ENCODE measurements around the gene GREB1. TPM values are rescaled to one million over a fixed set of nuclear protein-coding genes. Genes with fewer than 3 reads are reported as not detected.

GREB1 gene
- polyA plus RNA-seq, 3 donors = 10.2 to 16.2 (median 14.3) TPM

- DNase-seq = no peak
Observed at GRCh38 chr2:11537951-11538350, 4.1 kb downstream of the GREB1 start.

DNA sequence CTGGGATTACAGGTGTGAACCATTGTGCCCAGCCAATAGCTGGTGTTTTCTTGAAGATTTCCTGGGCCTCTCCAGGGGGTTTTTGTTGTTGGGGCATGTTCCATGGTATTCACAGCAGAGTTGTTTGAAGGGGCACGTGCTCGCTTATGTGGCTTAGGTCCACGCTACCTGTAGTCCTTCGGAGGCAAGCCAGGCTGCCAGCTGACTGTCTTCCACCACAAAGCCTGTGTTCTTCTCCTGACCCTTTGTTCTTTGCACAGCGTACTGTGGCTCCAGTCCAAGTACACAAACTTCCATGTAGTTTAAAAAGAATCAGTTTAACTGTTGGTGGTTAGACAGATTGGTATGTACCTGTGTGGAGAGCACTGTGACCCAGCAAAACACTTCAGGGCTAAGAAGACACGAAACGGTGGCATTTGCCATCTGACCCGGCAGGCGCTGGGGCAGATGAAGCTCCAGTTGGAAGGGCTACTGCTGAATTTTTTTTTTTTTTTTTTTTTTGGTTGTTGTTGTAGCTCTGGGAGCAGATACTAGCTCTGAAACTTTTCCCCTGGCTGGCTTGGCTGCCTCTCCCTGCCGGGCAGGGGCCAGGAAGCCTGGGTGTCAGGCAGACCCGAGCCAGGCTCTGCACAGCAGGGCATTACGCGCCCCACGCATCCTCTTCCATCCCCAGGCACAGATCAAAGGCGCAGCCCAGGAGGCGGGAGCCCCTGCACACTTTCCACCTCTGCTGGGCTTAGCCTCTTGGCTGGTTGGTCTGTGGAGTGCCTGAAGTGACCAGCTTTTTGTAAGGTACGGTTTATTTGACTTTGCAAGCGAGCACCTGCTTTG, 5.7 kb downstream of the GREB1 start:
- DNase-seq = peak; percentile 68

GRCh38 chr2:11540148-11540995, 6.5 kb downstream of the GREB1 start:
- DNase-seq = no peak

- no peak for DNase-seq
Observed at GRCh38 chr2:11540996-11541692, 7.3 kb downstream of the GREB1 start.

GRCh38 chr2:11541693-11542274, 7.9 kb downstream of the GREB1 start:
- DNase-seq = no peak

DNA sequence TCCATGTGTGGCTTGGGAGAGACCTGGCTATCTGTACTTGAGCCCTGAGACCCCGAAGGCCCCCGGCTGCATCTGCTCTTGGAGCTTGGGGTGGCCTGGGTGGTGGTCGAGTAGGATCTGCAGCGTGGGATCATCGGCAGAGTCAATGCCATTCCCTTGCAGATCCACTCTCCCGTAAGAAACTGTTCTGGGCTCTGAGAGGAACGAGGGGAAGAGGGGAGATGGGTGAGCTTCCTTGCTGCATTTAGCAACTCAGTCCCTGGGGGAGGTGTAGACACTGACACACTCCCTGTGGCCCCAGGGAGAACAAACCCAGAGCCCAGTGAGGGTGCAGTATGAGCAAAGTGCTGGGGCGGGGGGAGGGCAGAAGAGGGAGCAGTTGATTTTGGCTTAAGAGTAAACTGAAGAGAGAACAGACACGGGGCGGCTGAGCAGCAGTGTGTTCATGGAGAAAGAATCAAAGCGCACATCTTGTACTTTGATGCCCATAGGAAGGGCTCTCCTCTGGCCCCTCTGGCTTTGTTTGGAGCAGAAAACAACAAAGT, 8.5 kb downstream of the GREB1 start:
- no peak for DNase-seq

DNA sequence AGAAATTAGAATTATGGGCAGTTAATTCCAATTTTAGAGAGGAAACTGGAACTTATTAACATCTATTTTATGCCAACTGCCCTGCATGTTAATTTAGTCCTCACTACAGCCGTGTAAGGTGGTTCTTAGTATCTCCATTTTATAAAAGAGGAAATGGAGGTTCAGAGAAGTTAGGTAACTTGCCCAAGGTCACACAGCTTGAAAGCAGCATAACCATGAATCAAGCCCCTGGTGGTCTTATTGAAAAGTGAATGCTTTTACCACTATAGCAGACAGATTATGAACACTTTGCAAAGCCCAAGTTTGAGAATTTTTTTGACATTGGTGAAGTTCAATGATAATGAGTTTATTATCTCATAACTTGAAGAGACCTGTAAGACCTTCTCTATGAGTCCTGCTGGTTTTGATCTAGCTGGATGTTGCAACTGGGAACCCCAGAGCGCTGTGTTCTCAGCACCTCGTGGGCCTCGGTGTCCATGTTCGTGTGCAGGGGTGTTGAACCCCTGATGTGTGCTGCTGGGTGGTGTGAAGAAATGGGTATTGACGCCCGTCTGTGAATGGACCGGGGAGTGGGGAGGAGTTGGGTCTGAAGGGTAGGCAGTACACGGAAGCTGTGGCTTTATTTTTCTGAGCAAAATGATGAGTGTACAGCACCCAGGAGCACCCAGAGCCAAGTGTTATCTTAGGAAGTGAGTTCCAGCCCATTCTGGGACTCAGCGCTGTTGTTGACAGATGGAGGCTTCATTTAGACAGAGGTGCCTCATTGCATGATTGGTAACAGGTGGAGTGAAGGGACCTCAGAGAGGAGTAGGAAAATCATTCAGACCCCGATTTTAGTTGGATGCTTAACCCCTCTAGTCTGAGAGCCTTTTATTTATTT, 9.7 kb downstream of the GREB1 start:
- no peak for DNase-seq

DNA sequence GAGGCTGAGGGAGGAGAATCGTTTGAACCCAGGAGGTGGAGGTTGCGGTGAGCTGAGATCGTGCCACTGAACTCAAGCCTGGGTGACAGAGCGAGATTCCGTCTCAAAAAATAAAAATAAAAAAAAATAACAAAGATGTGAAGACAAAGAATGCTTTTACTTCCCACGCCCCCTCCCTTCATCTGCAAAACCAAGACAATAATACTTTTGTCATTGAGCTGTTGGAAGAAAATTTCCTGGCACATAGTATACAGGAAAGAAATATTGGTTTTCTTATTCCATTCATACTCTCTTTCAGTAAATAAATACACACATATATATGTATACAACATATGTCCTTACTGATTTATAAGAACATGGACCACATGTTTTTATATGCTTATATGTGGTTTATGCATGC, 12.2 kb downstream of the GREB1 start:
- DNase-seq = no peak

- no peak for DNase-seq
Observed at GRCh38 chr2:11547912-11548497, 14.2 kb downstream of the GREB1 start.

GRCh38 chr2:11550302-11550701, 16.5 kb downstream of the GREB1 start:
- no peak for DNase-seq

- no peak for DNase-seq
Observed at GRCh38 chr2:11550901-11551568, 17.2 kb downstream of the GREB1 start.

DNA sequence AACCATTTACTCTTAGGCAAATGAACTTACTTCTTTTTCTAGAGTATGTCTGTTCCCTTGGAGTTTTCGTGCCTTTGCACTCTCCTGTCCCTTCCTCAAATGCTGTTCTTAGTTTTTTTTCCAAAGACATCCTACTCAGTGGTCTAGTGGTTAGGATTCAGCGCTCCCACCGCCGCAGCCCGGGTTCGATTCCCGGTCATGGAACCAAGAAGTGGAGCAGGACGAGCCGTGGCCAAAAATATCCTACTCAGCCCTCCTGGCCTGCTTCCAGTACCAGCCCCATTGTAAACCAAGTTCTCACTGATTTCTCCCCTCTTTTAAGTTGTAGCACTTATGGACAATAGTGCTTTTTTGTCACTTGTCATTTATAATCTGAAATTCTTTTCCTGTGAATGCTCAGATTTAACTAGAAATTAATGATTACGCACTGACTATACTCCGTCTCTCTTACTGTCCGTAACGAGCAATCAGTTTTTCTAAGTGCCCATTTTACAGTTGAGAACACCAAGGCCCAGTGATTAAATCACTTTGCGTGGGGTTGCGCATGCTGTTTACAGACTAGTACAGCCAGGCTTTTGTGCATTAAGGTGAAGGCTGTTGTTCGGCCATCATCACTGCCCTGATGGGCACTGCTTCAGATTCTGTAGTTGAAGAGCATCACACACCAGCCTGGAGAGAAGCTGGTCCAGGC, 17.9 kb downstream of the GREB1 start:
- no peak for DNase-seq

GRCh38 chr2:11552260-11552638, 18.4 kb downstream of the GREB1 start:
- DNase-seq = no peak

- no peak for DNase-seq
Observed at GRCh38 chr2:11553661-11554398, 20.0 kb downstream of the GREB1 start.

DNA sequence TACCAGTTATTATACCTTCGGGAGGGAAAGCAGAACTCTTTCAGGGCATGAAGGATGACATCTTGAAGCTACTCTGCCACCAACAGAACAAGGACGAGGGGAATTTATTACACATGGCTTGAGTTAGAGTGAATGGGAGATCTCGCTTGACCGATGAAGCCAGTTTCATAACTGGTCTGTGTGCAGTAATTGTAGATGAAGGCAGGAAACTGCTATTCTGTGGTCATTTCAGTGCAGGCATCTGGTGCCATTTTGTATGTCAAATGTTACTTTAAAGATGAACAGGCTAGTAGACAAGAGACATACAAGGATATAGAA, 20.5 kb downstream of the GREB1 start:
- no peak for DNase-seq

DNA sequence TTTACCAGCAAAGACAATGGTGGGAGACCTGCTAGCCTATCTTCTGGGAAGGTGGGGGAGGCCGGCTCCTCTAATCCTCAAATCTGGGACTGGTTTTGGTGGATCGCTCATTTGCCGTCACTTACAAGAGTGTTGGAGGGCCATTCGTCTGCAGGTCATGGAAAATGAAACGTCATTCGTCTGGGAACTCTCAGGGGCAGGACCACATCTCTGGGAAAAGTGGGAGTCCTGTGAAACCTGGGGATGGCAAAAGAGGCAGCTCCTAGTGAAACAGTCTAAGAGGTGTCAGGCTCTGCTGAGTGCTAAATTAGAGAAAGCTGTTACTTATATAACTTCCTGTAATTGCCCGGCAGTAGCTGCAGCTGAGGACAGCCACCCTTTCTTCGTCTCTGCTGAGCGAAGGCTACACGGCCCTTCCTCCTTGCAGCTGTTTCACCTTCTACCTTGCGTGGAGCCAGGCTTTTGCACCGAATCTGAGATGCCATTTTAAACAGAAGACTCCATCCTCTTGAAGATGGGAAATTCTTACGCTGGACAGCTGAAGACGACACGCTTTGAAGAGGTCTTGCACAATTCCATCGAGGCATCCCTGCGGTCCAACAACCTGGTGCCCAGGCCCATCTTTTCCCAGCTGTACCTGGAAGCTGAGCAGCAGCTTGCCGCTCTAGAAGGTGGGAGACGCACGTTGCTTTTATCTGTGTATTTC, 22.4 kb downstream of the GREB1 start:
- DNase-seq = no peak

DNA sequence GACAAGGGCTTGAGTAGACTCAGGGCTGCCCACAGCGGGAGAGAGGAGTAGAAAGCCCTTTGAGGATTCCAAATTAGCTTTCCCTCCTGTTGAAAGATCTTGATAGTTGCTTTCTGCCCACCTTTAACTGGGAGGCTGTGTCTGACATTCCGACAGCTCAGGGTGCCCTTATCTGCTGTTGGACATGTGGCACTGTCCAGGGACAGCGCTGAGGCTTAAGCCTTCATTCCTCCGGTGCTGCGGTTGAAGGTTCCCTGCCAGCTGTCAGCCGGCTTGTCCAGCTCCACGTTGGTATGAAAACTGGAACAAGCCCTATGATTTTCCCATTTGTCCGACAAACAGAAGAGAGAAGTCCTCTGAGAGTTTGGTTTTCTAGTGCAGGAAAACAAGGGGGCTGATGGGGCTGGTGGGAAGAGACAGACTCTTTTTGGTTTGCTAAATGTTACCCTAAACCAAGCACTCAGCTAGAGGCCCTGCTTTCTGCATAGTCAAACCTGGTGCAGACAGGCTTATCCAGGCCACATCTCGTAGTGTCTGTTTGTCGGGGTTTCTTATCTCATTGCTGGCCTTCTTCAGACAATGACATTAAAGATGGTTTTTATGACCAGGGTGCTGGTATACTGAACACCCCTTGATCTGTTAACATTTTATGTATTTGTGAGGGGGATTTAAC, 24.5 kb downstream of the GREB1 start:
- no peak for DNase-seq

Measured in renal pelvis (tissue), 4 donors.